GM12874 (cell line): ENCODE measurements around the gene TTYH3.

Source experiments
- TF ChIP-seq, protein P1 (sequence below): IDR thresholded peaks from 2 replicates; pipeline ENCODE4 v1.5.1; 2011; ENCODE audit warnings: low read depth, mild to moderate bottlenecking, control low read depth, low read length, moderate library complexity; ENCODE audit not compliant: insufficient read depth

The TTYH3 gene

DNA sequence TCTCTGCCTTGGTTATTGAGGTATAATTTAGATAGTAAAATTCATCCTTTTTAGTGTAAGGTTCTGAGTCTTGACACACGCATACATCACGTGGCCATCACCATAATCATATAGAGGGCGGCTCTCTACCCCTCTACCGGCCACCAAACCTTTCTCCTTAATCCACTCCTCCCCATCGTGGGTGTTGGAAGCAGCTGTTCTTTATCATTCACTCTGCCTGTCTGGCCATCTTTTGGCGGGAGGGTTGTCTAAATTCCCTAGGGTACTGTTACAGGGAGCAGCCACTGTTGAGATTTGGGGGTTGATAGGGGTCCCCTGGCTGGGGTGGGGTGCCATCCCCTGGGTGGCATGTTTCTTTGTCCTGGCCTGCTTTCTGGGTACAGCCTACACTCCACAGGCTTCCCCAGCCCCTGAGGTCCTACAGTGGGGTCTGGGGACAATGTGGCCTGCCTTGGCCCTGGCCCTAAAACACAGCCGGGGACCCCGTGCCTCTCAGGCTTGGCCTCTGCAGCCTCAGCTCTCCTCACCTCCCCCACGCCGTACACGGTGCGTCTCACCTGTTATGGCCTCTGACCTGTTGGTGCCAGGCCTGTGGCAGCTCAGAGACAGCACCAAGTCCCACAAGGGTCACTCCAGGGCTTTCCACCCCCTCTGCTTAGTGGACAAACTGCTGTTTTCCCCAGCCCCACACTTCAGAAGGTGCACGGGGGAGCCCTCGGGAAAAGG lies 73.7 kb downstream of the TTYH3 start:
- TF ChIP-seq, protein P1, sequence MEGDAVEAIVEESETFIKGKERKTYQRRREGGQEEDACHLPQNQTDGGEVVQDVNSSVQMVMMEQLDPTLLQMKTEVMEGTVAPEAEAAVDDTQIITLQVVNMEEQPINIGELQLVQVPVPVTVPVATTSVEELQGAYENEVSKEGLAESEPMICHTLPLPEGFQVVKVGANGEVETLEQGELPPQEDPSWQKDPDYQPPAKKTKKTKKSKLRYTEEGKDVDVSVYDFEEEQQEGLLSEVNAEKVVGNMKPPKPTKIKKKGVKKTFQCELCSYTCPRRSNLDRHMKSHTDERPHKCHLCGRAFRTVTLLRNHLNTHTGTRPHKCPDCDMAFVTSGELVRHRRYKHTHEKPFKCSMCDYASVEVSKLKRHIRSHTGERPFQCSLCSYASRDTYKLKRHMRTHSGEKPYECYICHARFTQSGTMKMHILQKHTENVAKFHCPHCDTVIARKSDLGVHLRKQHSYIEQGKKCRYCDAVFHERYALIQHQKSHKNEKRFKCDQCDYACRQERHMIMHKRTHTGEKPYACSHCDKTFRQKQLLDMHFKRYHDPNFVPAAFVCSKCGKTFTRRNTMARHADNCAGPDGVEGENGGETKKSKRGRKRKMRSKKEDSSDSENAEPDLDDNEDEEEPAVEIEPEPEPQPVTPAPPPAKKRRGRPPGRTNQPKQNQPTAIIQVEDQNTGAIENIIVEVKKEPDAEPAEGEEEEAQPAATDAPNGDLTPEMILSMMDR, result no peak

- TF ChIP-seq, protein P1, result no peak
Observed at GRCh38 chr7:2706685-2707126, 74.9 kb downstream of the TTYH3 start.

- TF ChIP-seq, protein P1, result no peak
Observed at GRCh38 chr7:2707481-2707880, 75.7 kb downstream of the TTYH3 start.

- TF ChIP-seq, protein P1, result no peak
Observed at GRCh38 chr7:2708041-2708440, 76.3 kb downstream of the TTYH3 start.

DNA sequence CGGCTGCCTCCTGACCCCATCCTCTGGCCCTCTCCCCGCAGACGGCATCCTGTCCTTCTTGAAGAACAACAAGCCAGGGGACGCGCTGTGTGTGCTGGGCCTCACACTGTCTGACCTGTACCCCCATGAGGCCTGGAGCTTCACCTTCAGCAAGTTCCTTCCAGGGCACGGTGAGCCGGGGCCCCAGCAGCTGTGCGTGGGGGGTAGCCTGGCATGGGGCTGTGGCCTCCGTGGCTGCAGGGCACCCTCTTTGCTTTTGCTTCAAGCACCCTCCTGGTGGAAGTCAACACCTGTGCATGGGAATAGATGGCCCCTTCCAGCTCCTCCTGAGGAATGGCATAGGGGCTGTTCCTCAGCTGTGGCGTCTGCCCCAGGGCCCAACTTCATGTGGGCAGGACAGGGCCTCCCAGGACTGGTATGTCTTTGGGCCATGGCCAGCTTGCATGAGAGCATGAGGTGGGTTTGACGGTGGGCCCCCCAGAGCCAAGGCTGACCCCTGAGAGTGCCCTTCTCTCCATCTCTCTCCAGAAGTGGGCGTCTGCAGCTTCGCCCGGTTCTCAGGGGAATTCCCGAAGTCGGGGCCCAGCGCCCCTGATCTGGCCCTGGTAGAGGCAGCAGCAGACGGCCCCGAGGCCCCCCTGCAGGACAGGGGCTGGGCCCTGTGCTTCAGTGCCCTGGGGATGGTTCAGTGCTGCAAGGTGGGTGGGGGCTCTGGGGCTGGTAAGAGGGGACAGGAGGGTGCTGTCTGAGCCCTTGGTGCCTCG lies 76.9 kb downstream of the TTYH3 start:
- TF ChIP-seq, protein P1, result no peak

DNA sequence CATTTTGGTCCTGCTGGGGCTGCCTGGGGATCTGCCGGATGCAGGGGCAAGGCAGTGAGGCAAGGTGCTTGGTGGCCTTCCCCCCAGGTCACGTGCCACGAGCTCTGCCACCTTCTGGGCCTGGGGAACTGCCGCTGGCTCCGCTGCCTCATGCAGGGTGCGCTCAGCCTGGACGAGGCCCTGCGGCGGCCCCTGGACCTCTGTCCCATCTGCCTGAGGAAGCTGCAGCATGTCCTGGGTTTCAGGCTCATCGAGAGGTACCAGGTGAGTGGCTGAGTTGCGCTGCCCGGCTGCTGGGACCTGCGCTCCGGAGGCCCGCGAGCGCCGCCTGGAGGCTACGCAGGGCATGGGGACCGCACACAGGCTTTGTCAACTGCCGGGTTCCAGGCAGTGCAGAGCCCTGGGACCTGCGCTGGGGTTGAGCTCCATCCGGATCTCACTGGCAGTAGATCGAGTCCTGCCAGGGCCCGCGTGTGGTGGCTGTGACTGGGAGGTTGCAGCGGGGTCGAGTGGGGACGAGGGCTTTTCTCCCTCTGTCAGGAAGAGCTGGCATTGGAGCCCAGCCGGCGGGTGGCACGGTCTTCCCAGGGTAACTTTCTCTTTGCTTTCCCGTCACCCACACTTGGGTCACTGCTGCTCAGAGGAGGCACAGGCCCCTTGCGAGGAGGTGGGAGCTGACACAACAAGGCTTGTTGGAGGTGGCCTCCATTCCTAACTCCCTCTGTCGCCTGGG lies 77.9 kb downstream of the TTYH3 start:
- TF ChIP-seq, protein P1, result peak; percentile 100

DNA sequence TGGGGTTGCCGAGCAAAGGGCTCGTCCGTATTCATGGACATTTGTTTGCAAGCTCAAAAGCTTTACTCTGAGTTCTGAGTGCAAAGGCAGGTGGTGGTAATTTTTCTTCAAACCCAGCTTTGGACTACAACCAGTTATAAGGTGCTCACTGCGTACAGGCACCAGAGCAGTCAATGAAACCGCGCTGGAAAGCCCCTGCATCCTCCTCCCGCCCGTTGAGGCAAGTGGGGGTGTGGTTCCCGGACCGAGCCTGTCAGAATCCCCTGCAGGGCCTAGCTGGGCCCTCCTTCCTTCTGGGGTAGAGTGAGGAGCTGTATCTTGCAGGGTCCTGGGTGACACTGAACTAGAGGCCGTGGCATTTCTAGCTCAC lies 78.5 kb downstream of the TTYH3 start:
- TF ChIP-seq, protein P1, result no peak
